HG02623 (cell line): ENCODE data around the gene PARVB.

Experiments
- ATAC-seq: cut with Tn5 transposase; IDR thresholded peaks from one replicate; pipeline ENCODE4 v1.9.1; 2021; ENCODE audit warnings: moderate library complexity; ENCODE audit not compliant: unreplicated experiment

PARVB gene

DNA sequence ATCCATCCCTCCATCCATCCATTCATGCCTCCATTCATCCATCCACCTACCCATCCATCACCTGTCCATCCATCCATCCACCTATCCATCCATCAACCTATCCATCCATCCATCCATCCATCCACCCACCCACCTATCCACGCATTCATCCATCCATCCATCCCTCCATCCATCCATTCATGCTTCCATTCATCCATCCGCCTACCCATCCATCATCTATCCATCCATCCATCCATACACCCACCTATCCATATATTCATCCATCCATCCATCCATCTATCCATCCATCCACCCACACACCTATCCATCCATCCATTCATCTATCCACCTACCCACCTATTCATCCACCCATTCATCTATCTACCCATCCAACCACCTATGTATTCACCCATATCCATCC is 170.5 kb downstream of the PARVB start:
- ATAC-seq: no peak

DNA sequence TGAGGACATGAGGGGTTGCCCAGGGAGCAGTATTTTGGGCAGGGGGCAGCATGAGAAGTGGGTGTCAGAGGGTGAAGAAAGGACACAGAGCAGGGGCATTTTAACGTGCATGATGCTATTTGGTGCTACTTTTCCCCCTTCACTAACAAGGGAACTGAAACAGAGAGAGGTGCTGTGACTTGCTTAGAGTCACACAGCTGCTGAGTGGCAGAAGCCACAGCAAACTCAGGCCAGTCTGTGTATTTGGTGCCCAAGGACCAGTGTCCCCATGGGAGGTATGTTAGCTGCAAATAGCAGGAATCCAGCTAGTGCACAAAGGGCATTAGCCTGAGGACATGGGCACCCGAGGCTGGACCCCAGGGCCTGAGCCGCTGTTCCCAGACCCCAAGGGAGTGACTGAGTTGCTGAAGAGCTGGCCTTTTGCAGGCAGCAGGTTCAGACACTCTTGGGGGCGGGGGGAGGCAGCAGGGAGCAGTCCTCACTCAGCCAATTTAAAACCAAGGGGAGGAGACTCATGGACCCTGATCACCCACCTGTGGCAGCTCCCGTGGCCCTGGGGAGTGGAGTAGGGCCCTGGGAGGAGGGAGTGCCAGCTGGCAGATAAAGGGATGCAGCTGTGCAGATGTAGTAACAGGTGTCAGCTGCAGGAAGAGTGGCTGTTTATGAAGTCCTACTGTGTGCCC is 171.2 kb downstream of the PARVB start:
- no peak for ATAC-seq

DNA sequence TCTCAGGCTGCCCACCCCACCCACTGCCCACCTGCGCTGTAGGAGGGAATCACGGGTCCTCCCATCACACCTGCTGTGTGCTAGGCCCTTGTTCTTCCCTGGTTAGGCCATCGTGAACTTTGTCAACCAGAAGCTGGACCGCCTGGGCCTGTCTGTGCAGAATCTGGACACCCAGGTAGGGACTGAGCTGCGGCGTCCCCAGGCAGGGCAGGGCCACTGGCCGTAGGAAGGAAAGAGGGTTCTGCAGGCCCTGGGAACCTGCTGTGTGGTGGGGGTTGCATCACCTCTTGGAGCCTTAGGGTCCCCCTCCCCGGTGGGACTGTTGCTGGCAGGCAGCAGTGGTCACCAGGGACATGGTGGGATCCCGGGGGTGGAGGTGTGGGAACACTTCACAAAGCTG is 172.1 kb downstream of the PARVB start:
- no peak for ATAC-seq

DNA sequence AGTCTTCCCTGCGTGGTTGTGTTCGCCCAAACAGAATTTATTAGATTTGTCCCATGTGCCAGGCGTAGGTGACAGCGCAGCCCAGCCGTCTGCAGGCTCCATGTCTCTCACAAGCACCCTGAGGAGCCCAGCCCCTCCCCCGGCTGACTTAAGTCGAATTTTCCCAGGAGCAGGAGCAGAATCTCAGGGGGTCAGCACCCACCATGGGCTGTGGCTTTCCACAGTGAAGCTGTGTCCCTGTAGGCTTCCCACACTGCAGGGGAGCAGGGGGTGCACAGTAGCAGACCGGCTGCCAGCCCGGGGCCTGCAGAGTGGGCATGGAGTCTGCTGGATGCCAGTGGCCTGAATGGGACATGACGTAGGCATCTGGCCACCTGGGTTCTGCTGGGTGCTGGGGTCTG is 172.6 kb downstream of the PARVB start:
- no peak for ATAC-seq

DNA sequence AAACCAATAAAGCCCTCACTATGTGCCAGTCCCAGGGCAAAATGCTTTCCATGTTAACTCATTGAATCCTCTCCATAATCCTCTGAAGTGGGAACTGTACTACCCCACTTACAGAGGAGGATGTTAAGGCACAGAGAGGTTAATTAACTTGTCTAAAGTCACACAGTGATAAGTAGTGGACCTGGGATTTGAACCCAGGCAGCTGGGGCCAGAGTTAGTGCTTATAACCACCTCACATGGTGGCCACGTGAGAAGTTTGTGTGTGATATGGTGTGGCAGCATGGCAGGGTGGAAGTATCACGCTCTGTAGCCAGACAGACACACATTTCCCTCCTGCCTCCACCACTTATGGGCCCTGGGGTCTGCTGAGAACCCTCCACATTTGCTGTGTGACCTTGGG is 173.2 kb downstream of the PARVB start:
- no peak for ATAC-seq

DNA sequence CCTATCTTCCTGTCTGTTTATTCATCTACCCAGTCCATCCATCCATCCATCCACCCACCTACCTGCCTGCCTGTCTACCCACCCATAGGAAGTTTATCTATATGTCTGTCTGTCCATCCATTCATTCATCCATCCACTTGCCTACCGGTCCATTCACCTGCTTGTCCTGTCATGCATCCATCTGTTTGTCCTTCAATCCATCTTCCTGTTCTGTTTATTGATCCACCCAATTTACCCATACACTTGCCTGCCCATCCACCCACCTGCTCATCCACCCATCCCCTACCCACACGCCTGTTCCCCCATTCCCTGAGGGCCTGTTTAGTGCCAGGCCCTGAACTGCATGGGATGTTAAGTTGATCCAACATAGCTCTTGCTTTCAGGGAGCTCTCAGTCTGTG is 175.1 kb downstream of the PARVB start:
- no peak for ATAC-seq

DNA sequence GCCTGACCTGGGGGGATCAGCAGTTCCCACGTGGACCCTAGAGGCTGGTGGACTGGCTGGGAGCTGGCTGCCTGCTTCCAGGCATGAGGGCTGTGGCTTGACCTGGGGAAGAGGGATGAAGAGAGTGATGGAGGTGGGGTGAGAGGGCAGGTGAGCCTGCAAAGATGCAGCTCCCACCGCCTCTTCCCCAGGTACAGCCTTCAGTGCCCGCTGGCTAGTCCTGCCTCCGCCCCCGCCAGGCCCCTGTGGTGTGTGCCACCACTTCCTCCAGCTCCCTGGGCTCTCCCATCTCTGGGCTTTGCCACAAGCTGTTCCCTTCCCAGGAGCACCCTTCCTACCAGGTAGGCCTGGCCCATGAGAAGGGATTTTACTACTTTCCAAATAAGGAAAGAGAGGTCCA is 175.8 kb downstream of the PARVB start:
- ATAC-seq: no peak

DNA sequence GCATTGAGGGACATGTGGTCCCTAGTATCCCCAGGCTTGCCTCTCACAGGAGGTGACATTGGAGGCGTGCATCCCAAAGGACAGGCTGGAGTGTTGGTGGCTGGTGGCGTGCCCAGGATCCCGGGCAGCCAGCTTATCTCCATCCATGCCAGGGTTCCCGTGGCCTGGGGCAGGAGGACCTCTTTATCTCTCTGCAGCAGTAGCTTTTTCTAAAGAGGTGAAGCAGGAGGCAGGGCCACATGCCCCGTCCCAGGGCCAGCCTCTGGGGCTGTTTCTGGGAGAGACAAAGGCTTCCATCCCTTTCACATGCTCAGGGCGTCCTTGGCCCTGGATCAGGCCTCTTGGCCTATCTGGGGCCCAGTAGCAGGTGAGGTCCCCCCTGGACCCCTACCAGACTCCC is 176.3 kb downstream of the PARVB start:
- ATAC-seq: no peak

DNA sequence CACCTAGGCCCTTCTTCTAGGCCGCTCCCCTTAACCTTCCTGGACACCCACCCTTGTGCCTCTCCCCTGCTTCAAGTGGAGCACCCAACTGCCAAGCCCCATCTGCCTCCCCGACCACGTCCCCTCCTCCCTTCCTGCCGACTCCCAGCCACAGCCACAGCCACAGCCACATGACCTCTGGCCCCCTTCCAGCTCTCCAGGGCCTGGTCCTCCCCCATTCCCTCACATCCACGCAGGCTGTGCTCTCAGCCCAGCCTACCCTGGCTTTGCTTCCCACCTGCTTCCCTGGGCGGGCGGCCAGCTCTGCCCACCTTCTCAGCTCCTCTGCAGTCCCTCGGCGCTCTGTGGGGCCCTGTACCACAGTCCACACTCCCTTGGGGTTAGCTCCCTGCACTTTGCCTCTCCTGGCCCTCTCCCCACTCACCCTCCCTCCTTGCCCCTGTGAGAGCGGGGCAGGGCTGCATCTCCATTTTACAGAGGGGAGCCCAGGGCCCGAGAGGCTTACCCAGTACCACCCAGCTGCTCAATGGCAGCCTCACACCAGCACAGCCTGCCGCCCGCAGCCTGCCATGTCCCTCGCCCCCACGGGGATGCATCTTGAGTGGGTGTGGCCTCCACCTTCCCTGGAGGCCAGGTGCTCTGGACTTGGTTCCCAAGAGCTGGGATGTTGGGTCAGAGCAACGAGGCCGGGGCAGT is 176.9 kb downstream of the PARVB start:
- ATAC-seq: no peak

DNA sequence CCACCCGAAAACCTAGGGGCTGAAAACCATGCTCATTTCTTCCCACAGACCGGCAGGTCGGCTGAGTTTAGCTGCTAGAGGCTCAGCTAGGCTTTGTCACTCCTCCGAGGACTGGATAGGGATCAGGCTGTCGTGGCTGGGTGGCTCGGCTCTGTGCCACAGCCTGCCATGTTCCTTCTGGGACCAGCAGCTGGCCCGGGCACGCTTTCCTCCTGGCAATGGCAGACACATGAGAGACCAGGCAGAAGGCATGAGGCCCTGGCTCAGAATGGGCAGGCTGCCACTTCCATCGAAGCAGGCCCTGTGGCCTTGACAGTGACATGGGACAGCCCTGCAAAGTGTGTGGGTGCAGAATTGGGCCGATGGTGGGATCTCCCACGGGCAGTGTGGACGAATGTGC is 177.6 kb downstream of the PARVB start:
- ATAC-seq: no peak

DNA sequence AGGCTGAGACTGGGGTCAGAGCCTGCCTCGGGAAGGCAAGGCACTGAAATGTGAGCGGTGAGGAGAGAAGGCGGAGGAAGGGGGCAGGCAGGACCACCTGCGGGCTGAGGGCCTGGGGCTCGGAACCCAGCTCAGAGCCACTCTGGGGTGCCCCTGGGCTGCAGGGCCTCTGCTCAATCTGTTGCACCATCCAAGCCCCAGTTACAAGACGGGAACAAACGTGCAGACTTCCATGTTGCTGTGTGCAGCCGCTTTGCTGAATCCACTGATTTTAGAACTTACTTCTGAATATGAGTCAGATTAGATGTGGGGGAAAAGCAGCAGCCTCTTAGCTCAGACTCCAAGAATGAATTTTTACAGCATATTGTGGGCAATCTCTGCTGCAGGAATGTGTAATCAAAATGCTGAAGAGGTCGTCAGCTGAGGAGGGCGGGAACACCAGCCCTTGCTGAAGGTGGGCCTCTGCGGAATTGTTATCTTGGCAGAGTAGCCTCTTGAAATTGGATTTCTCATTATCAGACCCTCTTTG is 178.2 kb downstream of the PARVB start:
- ATAC-seq: no peak

DNA sequence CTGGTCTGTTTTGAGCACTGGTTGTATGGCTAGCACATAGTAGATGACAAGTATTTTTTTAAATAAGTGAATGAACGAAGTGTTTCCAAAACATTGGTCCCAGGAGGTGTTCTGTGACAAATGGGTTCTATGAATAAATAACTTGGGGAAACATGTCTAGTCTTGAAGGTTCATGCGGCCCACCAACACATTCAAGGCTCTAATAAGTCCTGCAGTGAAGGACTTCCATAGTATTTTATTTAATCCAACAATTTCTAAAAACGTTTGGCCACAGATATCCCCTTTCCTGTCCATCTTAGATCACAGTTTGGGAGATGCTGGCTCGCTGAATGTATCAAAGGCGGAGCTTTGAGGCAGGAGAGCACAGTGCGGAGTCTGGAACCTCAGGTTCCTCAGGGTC is 179.1 kb downstream of the PARVB start:
- no peak for ATAC-seq

DNA sequence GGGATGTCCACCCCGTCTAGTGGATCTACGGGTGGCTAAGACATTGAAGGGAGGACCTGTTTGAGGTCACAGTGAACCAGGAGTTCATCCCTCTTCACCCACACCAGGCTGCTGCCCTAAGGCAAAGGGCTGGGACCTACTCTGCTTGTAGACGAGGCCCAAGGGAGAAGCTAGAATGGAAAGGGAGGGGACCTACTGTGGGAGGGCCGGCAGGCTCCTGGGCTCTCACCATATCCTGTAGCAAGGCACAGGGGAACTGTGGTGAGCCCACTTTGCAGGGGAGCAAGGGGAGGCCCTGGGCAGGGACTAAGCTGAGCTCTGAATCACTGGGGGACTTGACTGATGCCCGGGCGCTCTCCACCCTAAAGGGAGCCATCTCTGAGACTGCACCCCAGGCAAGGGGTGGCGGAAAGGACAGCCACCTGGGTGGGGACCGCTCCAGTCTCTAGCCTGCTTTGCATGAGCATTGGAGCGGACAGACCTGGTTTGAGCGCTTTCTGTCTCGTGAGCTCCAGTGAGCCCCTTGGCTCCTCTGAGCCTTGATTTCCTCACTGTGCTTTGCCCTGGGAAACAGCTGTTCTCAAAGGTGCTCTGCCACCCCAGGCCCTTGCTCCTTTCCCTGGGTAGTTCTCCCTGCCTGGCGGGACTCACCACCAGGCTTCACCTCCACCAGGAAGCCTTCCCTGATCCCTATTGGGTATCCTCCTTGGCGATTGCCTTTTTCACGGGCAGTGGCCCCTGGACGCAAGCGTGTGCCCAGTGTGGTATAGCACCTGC is 180.8 kb downstream of the PARVB start:
- no peak for ATAC-seq

DNA sequence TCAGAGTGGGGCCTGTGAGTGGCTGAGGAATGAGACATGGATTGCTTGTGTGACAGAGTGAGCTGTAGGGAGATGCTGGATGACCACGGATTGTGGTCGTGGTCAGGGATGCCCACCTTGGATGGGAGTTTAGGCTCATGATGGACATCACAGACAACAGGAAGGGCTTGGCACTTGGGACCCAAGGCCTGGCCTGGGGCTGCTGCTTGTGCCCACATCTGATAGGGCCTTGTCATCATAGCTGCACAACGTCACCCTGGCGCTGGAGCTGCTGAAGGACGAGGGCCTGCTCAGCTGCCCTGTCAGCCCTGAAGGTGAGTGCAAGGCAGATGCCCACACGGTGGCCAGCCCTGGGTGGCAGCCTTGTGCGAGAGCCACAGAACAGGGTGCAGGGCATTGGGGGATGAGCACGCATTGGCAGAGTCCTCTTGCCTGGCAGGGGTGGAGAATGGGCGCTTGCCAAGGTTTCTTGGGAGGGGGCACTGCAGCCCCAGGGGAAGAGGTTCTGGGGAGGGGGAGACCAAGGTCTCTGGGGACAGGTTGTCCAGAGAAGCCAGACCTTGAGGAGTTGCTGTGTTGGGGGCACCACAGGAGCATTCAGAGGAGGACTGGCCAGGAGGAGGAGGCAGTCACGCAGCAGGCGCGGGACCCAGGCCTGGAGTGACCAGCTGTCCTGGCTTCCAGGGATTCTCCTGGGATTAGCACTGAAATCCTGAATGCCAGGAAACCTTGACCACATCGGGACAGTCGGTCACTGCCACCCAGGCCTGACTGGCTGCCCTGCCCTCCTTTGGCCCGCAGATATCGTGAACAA is 181.6 kb downstream of the PARVB start:
- ATAC-seq: no peak

DNA sequence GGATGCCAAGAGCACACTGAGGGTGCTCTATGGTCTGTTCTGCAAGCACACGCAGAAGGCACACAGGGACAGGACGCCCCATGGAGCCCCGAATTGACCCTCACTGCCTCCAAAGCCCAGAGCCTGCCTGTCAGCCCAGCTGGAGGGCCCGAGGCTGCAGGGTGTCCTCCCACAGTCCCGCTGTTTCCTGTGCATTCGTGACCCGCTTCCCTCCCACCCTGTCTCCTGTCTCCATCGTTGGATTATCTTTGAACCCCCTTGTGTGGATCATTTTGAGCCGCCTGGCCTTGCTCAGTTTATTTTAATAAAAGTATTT is 182.2 kb downstream of the PARVB start:
- ATAC-seq: no peak

DNA sequence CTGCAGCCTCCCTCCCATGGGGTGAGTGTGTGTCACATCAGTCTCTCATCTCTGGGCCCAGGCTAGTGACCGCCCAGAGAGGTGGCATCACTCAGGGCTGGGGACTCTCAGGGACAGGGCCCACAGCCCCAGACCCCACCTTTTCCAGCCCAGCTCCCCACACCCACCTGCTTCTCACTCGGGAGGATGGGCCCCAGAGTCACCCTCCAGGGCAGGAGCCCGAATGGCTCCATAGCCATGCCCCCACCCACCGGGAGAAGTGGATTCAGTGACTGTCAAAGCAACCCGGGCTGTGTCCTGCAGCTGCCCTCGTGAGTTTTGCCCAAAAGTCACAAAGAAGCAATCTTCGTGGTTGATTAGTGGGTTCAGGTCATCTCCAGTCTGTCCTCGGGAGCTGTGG is 182.6 kb downstream of the PARVB start:
- no peak for ATAC-seq

DNA sequence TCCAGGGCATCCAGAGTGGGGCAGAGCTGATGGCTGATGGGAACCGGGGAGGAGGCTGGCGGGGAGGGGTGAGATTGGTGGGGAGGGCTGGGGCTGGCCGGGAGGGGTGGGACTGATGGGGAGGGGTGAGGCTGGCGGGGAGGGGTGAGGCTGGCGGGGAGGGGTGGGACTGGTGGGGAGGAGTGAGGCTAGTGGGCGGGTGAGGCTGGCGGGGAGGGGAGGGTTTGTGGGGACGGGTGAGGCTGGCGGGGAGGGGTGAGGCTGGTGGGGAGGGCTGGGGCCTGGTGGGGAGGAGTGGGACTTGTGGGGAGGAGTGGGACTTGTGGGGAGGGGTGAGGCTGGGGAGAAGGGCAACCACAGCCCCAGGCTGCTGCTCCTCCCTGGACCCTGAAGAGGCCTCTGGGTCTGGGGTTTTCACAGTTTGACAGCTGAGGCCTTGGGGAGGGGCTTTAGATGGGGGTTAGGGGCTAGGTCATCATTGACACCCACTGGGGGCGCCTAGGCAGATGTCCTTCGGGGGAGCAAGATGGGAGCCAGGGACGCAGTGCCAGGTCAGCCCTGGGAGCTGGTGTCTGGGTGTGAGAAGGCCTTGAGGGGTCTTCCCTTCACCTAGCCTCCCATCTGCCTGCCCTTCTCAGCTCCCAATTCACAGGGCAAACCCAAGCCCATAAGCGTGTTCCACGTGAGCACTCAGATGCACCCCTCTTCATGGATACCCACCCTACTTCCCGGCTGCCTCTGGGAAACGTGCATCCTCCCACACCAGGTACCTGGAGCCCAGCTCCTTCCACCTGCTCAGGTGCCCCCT is 183.3 kb downstream of the PARVB start:
- no peak for ATAC-seq

DNA sequence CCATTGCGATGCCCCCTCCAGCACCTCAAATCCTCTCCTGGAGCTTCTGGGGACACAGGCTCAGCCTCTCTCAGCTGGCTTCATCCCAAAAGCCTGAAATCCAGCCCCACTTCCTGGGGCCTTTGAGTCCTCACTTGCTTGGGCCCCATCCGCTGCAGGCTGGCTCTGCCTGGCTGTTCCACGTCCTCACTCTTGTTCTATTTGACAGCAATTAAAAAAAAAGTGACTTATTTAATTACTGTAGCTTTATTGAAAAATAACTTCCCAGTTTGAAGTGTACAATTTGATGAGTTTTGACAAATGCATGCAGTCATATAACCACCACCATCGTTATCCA is 183.8 kb downstream of the PARVB start:
- no peak for ATAC-seq

DNA sequence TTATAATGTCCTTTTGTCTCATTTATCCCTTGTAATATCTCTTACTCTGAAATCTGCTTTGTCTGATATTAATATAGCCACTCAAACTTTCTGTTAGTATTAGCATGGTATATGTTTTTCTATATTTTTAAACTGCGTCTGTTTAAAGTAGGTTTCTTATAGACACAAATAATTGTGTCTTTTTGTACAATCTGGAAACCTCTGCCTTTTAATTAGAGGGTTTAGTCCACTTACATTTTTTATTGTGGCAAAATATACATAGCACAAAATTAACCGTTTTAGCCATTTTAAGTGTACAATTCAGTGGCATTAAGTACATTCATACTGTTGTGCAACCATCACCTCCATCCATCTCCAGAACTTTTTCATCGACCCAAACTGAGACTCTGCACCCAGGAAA is 185.2 kb downstream of the PARVB start:
- no peak for ATAC-seq

DNA sequence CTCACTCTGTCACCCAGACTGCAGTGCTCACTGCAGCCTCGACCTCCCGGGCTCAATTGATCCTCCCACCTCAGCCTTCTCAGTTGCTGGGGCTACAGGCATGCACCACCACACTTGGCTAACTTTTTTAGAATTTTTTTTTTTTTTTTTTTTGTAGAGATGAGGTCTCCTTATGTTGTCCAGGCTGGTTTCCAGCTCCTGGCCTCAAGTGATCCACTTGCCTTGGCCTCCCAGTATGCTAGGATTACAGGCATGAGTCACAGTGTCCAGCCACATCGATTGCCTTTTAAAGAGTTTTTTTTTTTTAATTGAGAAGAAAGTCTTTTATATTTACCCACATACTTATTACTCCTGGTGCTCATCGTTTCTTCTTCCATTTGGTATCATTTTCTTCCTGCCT is 186.6 kb downstream of the PARVB start:
- no peak for ATAC-seq
